ENCODE data around the gene HECW1.
"Not testable (repeated sequence)": the region's sequence is repeated elsewhere in the genome, so short reads cannot be mapped to it uniquely, and the experiment has no call there.

Gene HECW1

GRCh38 chr7:43112459-43112940 is at the start of gene HECW1:
Gene HECW1 (plus strand): TSS chr7:43112647. CDS start chr7:43243906, 131,259 bp downstream.
- DNase-seq (ENCODE audit: low read depth in 4 of 4, low spot score in 1 of 4), result no peak

- no peak for DNase-seq (ENCODE audit: low read depth in 4 of 4, low spot score in 1 of 4)
These were observed 40.8 kb upstream of the HECW1 start for GRCh38 chr7:43071604-43072003.

DNA sequence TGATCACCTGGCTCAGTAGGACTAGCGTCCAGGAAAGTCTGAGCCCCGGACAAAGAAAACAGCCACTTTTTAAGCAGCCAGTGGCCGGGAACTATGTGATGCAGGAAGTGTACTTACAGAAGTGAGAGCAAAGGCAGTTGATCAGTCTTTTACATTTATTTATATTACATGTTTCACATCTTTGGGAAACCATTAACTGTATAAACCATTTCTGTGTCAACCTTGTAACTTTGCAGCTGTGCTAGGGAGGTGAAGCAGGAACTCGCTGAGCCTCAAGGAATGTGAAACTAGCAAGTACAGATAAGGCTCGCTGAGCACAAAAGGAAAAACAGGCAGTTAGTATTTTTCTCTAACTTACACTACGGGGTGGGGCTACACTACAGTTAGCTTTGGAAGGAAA is 39.9 kb upstream of the HECW1 start:
- DNase-seq (ENCODE audit: low read depth in 4 of 4, low spot score in 1 of 4), result no peak

DNA sequence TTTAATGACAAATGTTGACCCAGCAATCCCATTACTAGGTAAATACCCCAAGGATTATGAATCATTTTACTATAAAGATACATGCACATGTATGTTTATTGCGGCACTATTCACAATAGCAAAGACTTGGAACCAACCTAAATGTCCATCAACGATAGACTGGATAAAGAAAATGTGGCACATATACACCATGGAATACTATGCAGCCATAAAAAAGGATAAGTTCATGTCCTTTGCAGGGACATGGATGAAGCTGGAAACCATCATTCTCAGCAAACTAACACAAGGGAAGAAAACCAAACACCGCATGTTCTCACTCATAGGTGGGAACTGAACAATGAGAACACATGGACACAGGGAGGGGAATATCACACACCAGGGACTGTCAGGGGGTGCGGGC is 38.6 kb upstream of the HECW1 start:
- DNase-seq (ENCODE audit: low read depth in 4 of 4, low spot score in 1 of 4), result not testable (repeated sequence)

- DNase-seq (ENCODE audit: low read depth in 4 of 4, low spot score in 1 of 4), result peak in 1 of 4 experiments; percentile 1
These were observed 36.2 kb upstream of the HECW1 start for GRCh38 chr7:43076189-43076605.

- no peak for DNase-seq (ENCODE audit: low read depth in 4 of 4, low spot score in 1 of 4)
These were observed 35.8 kb upstream of the HECW1 start for GRCh38 chr7:43076606-43077005.

GRCh38 chr7:43077285-43077684 is 35.2 kb upstream of the HECW1 start:
- no peak for DNase-seq (ENCODE audit: low read depth in 4 of 4, low spot score in 1 of 4)

DNA sequence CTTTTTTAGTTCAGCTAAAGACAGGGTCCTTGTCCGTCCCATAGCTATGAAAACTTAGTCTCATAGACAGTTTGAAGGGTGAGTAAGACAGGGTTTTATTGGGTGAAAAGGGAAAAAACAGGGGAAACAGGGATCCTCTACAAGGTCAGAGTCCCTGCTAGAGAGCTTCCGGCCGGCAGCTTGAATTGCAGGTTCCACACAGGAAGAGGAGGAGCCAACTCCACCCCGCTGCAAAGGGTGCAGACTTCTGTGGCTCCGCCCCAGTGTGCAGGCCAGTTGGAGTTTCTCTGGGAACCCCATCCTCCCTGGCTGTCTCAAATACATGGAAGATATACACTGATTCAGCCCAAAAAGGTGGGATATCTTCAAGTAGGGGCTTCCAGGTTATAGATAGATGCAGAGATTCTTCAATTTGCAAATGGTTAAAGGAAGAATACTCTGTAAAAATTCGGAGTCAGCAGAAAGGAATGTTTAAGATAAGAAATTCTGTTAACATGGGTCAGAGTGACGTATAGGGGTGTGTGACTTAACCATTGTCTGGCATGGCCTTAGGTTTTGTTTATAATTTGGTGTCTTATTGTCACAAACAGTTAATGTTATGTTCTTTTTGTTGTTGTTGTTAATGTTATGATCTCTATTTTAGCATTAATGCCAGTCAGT is 34.6 kb upstream of the HECW1 start:
- DNase-seq (ENCODE audit: low read depth in 4 of 4, low spot score in 1 of 4), result no peak

- no peak for DNase-seq (ENCODE audit: low read depth in 4 of 4, low spot score in 1 of 4)
These were observed 33.7 kb upstream of the HECW1 start for GRCh38 chr7:43078794-43079193.

DNA sequence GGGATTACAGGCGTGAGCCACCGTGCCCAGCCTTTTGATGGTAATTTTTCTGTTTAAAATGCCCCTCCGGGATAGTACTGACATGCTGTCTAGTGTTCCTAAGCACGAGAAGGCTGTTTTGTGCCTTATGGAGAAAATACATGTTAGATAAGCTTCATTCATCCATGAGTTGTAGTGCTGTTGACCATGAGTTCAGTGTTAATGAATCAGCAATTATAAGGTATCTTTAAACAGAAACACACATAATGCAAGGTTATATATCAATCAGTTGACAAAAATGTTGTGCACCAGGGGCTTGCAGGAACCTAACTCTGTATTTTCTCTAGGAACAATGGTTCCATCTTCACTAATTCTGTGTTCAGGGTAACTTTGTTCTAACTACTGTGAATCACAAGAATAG is 30.8 kb upstream of the HECW1 start:
- DNase-seq (ENCODE audit: low read depth in 4 of 4, low spot score in 1 of 4), result no peak

- DNase-seq (ENCODE audit: low read depth in 4 of 4, low spot score in 1 of 4), result no peak
These were observed 29.3 kb upstream of the HECW1 start for GRCh38 chr7:43083106-43083505.

- DNase-seq (ENCODE audit: low read depth in 4 of 4, low spot score in 1 of 4), result no peak
These were observed 27.4 kb upstream of the HECW1 start for GRCh38 chr7:43085017-43085416.

- no peak for DNase-seq (ENCODE audit: low read depth in 4 of 4, low spot score in 1 of 4)
These were observed 26.5 kb upstream of the HECW1 start for GRCh38 chr7:43085992-43086391.

- no peak for DNase-seq (ENCODE audit: low read depth in 4 of 4, low spot score in 1 of 4)
These were observed 19.6 kb upstream of the HECW1 start for GRCh38 chr7:43092819-43093218.

- DNase-seq (ENCODE audit: low read depth in 4 of 4, low spot score in 1 of 4), result no peak
These were observed 15.6 kb upstream of the HECW1 start for GRCh38 chr7:43096875-43097274.

DNA sequence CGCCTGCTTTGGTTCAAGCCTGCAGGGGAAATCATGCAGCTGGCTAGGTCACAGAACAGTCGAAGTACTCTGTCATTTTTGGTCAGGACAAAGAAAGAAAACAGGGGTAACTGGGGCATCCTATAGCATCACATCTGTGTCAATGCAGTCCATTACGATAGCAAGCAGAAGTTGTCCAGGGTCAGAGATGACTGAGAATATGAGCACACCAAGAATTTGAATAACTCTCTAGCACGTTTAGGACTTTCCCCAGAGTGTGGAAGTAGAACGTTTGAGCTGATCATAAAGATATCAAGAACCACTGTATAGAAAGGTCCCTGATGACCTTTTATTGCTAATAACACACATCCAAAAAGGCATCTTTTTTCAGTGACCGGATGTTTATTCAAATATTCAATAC is 12.7 kb upstream of the HECW1 start:
- DNase-seq (ENCODE audit: low read depth in 4 of 4, low spot score in 1 of 4), result no peak

GRCh38 chr7:43104874-43105520 is 7.5 kb upstream of the HECW1 start:
- DNase-seq (ENCODE audit: low read depth in 4 of 4, low spot score in 1 of 4), result no peak

GRCh38 chr7:43105521-43106120 is 6.8 kb upstream of the HECW1 start:
- no peak for DNase-seq (ENCODE audit: low read depth in 4 of 4, low spot score in 1 of 4)

DNA sequence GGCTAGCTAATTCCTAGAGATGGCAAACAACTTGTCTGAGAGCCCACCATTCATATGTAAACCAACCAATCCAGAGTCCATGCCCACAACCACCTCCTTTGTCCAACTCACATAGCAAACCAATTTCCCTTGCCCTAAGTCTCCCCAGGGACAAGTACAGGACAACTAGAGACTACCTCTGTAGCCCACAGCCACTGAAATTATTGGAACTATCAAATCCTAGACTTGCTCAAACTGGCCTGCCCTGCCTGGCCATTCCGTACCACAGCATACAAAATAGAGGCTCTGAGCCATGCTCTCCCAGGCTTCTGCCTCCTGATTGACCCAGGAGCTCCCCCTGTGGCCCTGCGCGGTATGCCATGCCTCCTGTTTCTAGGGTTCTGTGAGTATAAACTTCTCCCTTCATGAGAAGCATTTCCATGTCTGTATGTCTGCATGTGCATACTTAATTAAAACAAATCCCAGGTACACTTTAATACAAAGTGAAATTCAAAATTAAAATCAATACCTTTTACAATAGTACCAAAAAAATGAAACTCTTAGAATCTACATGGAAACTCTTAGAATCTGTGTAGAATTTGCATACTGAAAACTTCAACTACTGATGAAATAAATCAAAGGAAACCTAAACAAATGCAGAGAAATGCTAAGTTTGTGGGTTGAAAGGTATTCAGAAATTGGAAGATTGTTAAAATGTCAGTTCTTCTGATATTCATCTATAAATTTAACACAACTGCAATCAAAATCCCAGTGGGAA is 4.0 kb upstream of the HECW1 start:
- peak in 3 of 4 experiments; percentile 26 to 43 (median 33) for DNase-seq (ENCODE audit: low read depth in 4 of 4, low spot score in 1 of 4)

- DNase-seq (ENCODE audit: low read depth in 4 of 4, low spot score in 1 of 4), result no peak
These were observed 1.5 kb upstream of the HECW1 start for GRCh38 chr7:43110791-43111535.
